Nephron progenitor cell (in vitro differentiated cells): ENCODE measurements around the gene NBEA.

Experiments
- DNase-seq: peaks from one replicate; pipeline ENCODE4 v3.0.0; 2021
- H3K27ac Mint-ChIP-seq: 2 replicates; pipeline ENCODE4 v1.8.0; 2021; ENCODE audit warnings: mild to moderate bottlenecking, moderate library complexity, mixed read lengths
- H3K27me3 Mint-ChIP-seq: 2 replicates; pipeline ENCODE4 v1.8.0; 2021; ENCODE audit warnings: mild to moderate bottlenecking, low read depth, mixed read lengths; ENCODE audit not compliant: poor library complexity
- H3K36me3 Mint-ChIP-seq: 2 replicates; pipeline ENCODE4 v1.8.0; 2021; ENCODE audit warnings: low read depth, mixed read lengths
- H3K4me1 Mint-ChIP-seq: 2 replicates; pipeline ENCODE4 v1.8.0; 2021; ENCODE audit warnings: mixed read lengths
- H3K4me3 Mint-ChIP-seq: 2 replicates; pipeline ENCODE4 v1.8.0; 2021; ENCODE audit warnings: mild to moderate bottlenecking, moderate library complexity, mixed read lengths
- H3K9me3 Mint-ChIP-seq: 2 replicates; pipeline ENCODE4 v1.8.0; 2021; ENCODE audit warnings: mild to moderate bottlenecking, moderate library complexity, mixed read lengths
- CTCF ChIP-seq: fragments of 200-600 bp; sonication (generic); IDR thresholded peaks from 2 replicates; pipeline ENCODE4 v1.5.0; 2021; ENCODE audit warnings: antibody characterized with exemption

Gene NBEA

GRCh38 chr13:34941835-34942731 is at the start of gene NBEA:
NBEA (plus strand) TSS chr13:34942270; CDS start chr13:34942821, 551 bp downstream.
- H3K27ac Mint-ChIP-seq, result no peak within 1 kb of the TSS
- H3K9me3 Mint-ChIP-seq, result no peaks in the 10 kb centered on the region
- no peak for TF ChIP-seq CTCF

GRCh38 chr13:34894756-34895155 is 47.3 kb upstream of the NBEA start:
- Mint-ChIP-seq H3K4me1 (no peaks in the 10 kb centered on the region), H3K27ac (no peak overlapping the region), H3K4me3 (no peak overlapping the region), H3K27me3 (no peaks in the 10 kb centered on the region), H3K9me3 (no peaks in the 10 kb centered on the region), H3K36me3 (no peaks in the 10 kb centered on the region)
- no peak for TF ChIP-seq CTCF
- no peak for DNase-seq

More at GRCh38 chr13:34941835-34942731, at the start of gene NBEA:
- Mint-ChIP-seq H3K4me1 (peaks cover 29% of the 10 kb centered on the region), H3K36me3 (no peaks in the 10 kb centered on the region), H3K4me3 (peak within 1 kb of the TSS; percentile 91), H3K27me3 (peaks cover 46% of the 10 kb centered on the region)
- DNase-seq, result peak; percentile 88

GRCh38 chr13:34897220-34897619 is 44.9 kb upstream of the NBEA start:
- Mint-ChIP-seq H3K4me1 (peaks cover 9% of the 10 kb centered on the region), H3K9me3 (no peaks in the 10 kb centered on the region), H3K27me3 (no peaks in the 10 kb centered on the region), H3K27ac (no peak overlapping the region), H3K4me3 (no peak overlapping the region), H3K36me3 (no peaks in the 10 kb centered on the region)
- DNase-seq, result no peak
- no peak for TF ChIP-seq CTCF

GRCh38 chr13:34899888-34900287 is 42.2 kb upstream of the NBEA start:
- no peaks in the 10 kb centered on the region for H3K9me3 Mint-ChIP-seq
- no peaks in the 10 kb centered on the region for H3K27me3 Mint-ChIP-seq
- no peak overlapping the region for H3K27ac Mint-ChIP-seq
- H3K4me3 Mint-ChIP-seq, result no peak overlapping the region
- DNase-seq, result no peak
- H3K36me3 Mint-ChIP-seq, result no peaks in the 10 kb centered on the region
- no peak for TF ChIP-seq CTCF
- H3K4me1 Mint-ChIP-seq, result peaks cover 17% of the 10 kb centered on the region

GRCh38 chr13:34900288-34900739 is 41.8 kb upstream of the NBEA start:
- TF ChIP-seq CTCF, result no peak
- no peak for DNase-seq
- Mint-ChIP-seq H3K27me3 (no peaks in the 10 kb centered on the region), H3K27ac (no peak overlapping the region), H3K36me3 (no peaks in the 10 kb centered on the region), H3K9me3 (no peaks in the 10 kb centered on the region), H3K4me3 (no peak overlapping the region), H3K4me1 (peaks cover 17% of the 10 kb centered on the region)

- Mint-ChIP-seq H3K27me3 (no peaks in the 10 kb centered on the region), H3K9me3 (no peaks in the 10 kb centered on the region), H3K4me3 (no peak overlapping the region), H3K27ac (no peak overlapping the region), H3K36me3 (no peaks in the 10 kb centered on the region), H3K4me1 (peaks cover 17% of the 10 kb centered on the region)
- no peak for DNase-seq
- no peak for TF ChIP-seq CTCF
Measured at GRCh38 chr13:34901572-34901971, 40.5 kb upstream of the NBEA start.
